Erythroblast (primary cell): ENCODE measurements around the gene CD74.

Experiments
- GATA1 ChIP-seq: IDR thresholded peaks from 2 replicates; pipeline ENCODE4 v1.6.1; 2011; ENCODE audit warnings: low read depth, mild to moderate bottlenecking, control low read depth, low read length, moderate library complexity
- POLR2A ChIP-seq: IDR thresholded peaks from 2 replicates; pipeline ENCODE4 v1.6.1; 2011; ENCODE audit warnings: mild to moderate bottlenecking, low read length

DNA sequence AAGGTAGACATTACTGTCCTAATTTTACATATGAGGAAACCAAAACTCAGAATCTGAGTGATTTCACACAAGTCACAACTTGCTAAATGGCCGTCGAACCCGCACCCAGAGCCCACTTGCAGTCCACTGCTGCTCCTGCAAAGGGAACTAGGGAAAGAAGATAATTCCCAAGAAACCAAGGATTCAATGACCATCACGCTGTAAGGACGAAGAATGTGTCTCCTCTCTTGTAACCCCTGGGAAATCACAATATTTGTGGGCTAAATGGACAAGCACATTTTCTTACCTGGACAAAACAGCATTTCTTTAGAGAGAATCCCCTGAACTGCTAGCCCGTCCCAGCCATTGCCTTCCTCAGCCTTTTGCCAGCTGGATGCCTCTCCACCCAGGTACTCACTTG lies 34.5 kb upstream of the CD74 start:
- TF ChIP-seq POLR2A: no peak
- no peak for TF ChIP-seq GATA1
